H1 (cell line): ENCODE measurements around the gene C1orf74. TPM values are rescaled to one million over a fixed set of nuclear protein-coding genes. Genes with fewer than 3 reads are reported as not detected.

ENCODE experiments used
- BACH1 ChIP-seq: IDR thresholded peaks from 2 replicates; pipeline ENCODE4 v1.6.1; 2012; ENCODE audit warnings: low read length, improper control_type of control experiment
- CBX8 ChIP-seq: fragments of 300-800, 300-1000 bp; sonication (generic); IDR thresholded peaks from 2 replicates; pipeline ENCODE4 v1.7.1; 2016; ENCODE audit warnings: low read depth, low read length, borderline replicate concordance
- CHD1 ChIP-seq: IDR thresholded peaks from 2 replicates; pipeline ENCODE4 v1.6.1; 2012; ENCODE audit warnings: low read depth, low read length, improper control_type of control experiment
- CTCF ChIP-seq, 3 experiments: IDR thresholded peaks; 1 replicate in 2 of 3; 2 replicates in 1 of 3; pipeline versions ENCODE4 v1.5.1 to v1.6.1; 2011; ENCODE audit warnings: low read length in 3 of 3, mild to moderate bottlenecking in 3 of 3, inconsistent platforms in 2 of 3, low read depth in 1 of 3, moderate library complexity in 1 of 3; ENCODE audit not compliant: insufficient read depth in 1 of 3; ENCODE audit errors: control extremely low read depth in 1 of 3
- E2F6 ChIP-seq: IDR thresholded peaks from 2 replicates; pipeline ENCODE4 v1.6.1; 2012; ENCODE audit warnings: inconsistent platforms
- EZH2 ChIP-seq: fragments of 200-600 bp; sonication (generic); IDR thresholded peaks from 2 replicates; pipeline ENCODE4 v1.7.1; 2012; ENCODE audit warnings: low read depth, mild to moderate bottlenecking, moderate library complexity, low read length, inconsistent platforms; ENCODE audit not compliant: severe bottlenecking
- GABPA ChIP-seq: IDR thresholded peaks from 2 replicates; pipeline ENCODE4 v1.6.1; 2011; ENCODE audit warnings: mild to moderate bottlenecking, low read length, moderate library complexity, borderline replicate concordance; ENCODE audit not compliant: insufficient read depth
- GTF2F1 ChIP-seq: IDR thresholded peaks from 2 replicates; pipeline ENCODE4 v1.6.1; 2012; ENCODE audit warnings: low read depth, low read length, improper control_type of control experiment, borderline replicate concordance
- MAFK ChIP-seq: IDR thresholded peaks from 2 replicates; pipeline ENCODE4 v1.6.1; 2012; ENCODE audit warnings: low read depth, mild to moderate bottlenecking, improper control_type of control experiment, low read length
- NRF1 ChIP-seq: IDR thresholded peaks from 2 replicates; pipeline ENCODE4 v1.6.1; 2011; ENCODE audit warnings: mild to moderate bottlenecking, low read depth, low read length, improper control_type of control experiment
- RFX5 ChIP-seq: IDR thresholded peaks from 2 replicates; pipeline ENCODE4 v1.6.1; 2011; ENCODE audit warnings: low read depth, low read length, improper control_type of control experiment, borderline replicate concordance
- RXRA ChIP-seq: IDR thresholded peaks from 2 replicates; pipeline ENCODE4 v1.6.1; 2011; ENCODE audit warnings: low read depth, mild to moderate bottlenecking, low read length, moderate library complexity; ENCODE audit not compliant: insufficient read depth
- SIN3A ChIP-seq, 2 experiments: IDR thresholded peaks in 1 of 2; conservative IDR thresholded peaks in 1 of 2; 2 replicates each; pipeline ENCODE4 v1.6.1; 2011 to 2012; ENCODE audit warnings: low read length in 2 of 2, improper control_type of control experiment in 1 of 2, low read depth in 1 of 2, mild to moderate bottlenecking in 1 of 2
- SIRT6 ChIP-seq: IDR thresholded peaks from one replicate; pipeline ENCODE4 v1.7.1; 2012; ENCODE audit warnings: low read length, inconsistent platforms
- SIX5 ChIP-seq: IDR thresholded peaks from 2 replicates; pipeline ENCODE4 v1.6.1; 2011; ENCODE audit warnings: mild to moderate bottlenecking, low read depth, low read length
- SP2 ChIP-seq: IDR thresholded peaks from 2 replicates; pipeline ENCODE4 v1.6.1; 2012; ENCODE audit warnings: mild to moderate bottlenecking, low read length, inconsistent platforms
- SP4 ChIP-seq: IDR thresholded peaks from 2 replicates; pipeline ENCODE4 v1.6.1; 2012; ENCODE audit warnings: low read length, inconsistent platforms
- TCF12 ChIP-seq: IDR thresholded peaks from 2 replicates; pipeline ENCODE4 v1.6.1; 2011; ENCODE audit warnings: low read depth, mild to moderate bottlenecking, low read length
- YY1 ChIP-seq: IDR thresholded peaks from 2 replicates; pipeline ENCODE4 v1.6.1; 2011; ENCODE audit warnings: low read depth, mild to moderate bottlenecking, low read length
- polyA plus RNA-seq, 7 experiments: library from polyadenylated mRNA; depleted of rRNA in 3 of 7; stranded (reverse) in 5 of 7; unstranded in 2 of 7; fragments of >200 nt in 5 of 7; fragments of 200-250 nt in 2 of 7; gene quantifications; 1 replicate in 5 of 7; 2 replicates in 1 of 7; 4 replicates in 1 of 7; pipeline versions ENCODE4 v1.2.1 to v1.2.3, GENCODE V29; 2011 to 2013; ENCODE audit warnings: missing spikeins in 2 of 7, mixed read lengths in 2 of 7
- total RNA-seq: library from RNA; stranded (reverse); fragmentation: NEBNext Ultra II Directional; extraction: Animal tissue kit (Norgen Biotek cat#: 25700); gene quantifications from 2 replicates; pipeline ENCODE4 v1.2.1, GENCODE V29; 2021

The C1orf74 gene
- total and polyA plus RNA-seq, 2 of the 8 experiments (the other 6 are each of a cell fraction or from before 2014, with no cell fraction given): 3.1 to 3.9 TPM

- TF ChIP-seq CTCF (IDR thresholded peaks at IDR 0.05; ENCODE audit: control extremely low read depth in 1 of 3, insufficient read depth in 1 of 3, low read depth in 1 of 3, low read length in 3 of 3) (peak; percentile 70 to 97 (median 94)), GTF2F1 (no peak), TCF12 (peak; percentile 99), E2F6 (no peak), SIRT6 (no peak), CHD1 (no peak), EZH2 (no peak), BACH1 (no peak), SIX5 (no peak), RXRA (no peak), SP2 (no peak), RFX5 (peak; percentile 36; the same call in 1 of the 2 replicates), CBX8 (no peak), MAFK (no peak), YY1 (peak; percentile 37; the same call in 1 of the 2 replicates), NRF1 (no peak), GABPA (no peak), SIN3A (conservative IDR thresholded peaks at IDR 0.05 in 1 of 2, IDR thresholded peaks at IDR 0.05 in 1 of 2; ENCODE audit: low read depth in 1 of 2, low read length in 2 of 2) (peak in 1 of 2 experiments; percentile 57; a peak in 1 of 4 replicates), SP4 (0 out of 2 replicates have a peak, but pooled peaks have one; percentile 57)
These were observed 36.6 kb downstream of the C1orf74 start (continued) for GRCh38 chr1:209747580-209748262.
